Subcutaneous adipose tissue (tissue), 4 donors: ENCODE results near the gene REC114. TPM values are rescaled to one million over a fixed set of nuclear protein-coding genes. Genes with fewer than 3 reads are reported as not detected.

ENCODE experiments used
- CTCF ChIP-seq: fragments of 450-650 bp; IDR thresholded peaks from one replicate; pipeline ENCODE4 v1.5.1; 2016; ENCODE audit warnings: low read depth, mild to moderate bottlenecking, control low read depth, antibody characterized with exemption, moderate library complexity
- total RNA-seq, 4 donors: library from RNA; depleted of rRNA; stranded (reverse); fragments of >200 nt; gene quantifications; one replicate each; pipeline ENCODE4 v1.1.0, GENCODE V29; 2016

The REC114 gene
- total RNA-seq, 4 donors from 2014 or later: not detected

- TF ChIP-seq CTCF: no peak
These were observed 4.3 kb upstream of the REC114 start for GRCh38 chr15:73438651-73439050.

GRCh38 chr15:73440571-73440970 lies 2.4 kb upstream of the REC114 start:
- no peak for TF ChIP-seq CTCF

- no peak for TF ChIP-seq CTCF
These were observed 543 bp upstream of the REC114 start for GRCh38 chr15:73442421-73442820.

GRCh38 chr15:73454096-73454495 lies 11.1 kb downstream of the REC114 start:
- TF ChIP-seq CTCF: no peak

GRCh38 chr15:73455876-73456275 lies 12.9 kb downstream of the REC114 start:
- no peak for TF ChIP-seq CTCF

GRCh38 chr15:73457334-73457733 lies 14.4 kb downstream of the REC114 start:
- no peak for TF ChIP-seq CTCF

GRCh38 chr15:73460662-73461061 lies 17.7 kb downstream of the REC114 start:
- no peak for TF ChIP-seq CTCF
